LNCAP (cell line): Measurements from ENCODE around the gene ESPN.

Experiments used
- TF ChIP-seq, protein P1 (sequence below): fragments of 450-650 bp; IDR thresholded peaks from 2 replicates; pipeline ENCODE4 v1.5.1; 2017; ENCODE audit warnings: mild to moderate bottlenecking

Gene ESPN

DNA sequence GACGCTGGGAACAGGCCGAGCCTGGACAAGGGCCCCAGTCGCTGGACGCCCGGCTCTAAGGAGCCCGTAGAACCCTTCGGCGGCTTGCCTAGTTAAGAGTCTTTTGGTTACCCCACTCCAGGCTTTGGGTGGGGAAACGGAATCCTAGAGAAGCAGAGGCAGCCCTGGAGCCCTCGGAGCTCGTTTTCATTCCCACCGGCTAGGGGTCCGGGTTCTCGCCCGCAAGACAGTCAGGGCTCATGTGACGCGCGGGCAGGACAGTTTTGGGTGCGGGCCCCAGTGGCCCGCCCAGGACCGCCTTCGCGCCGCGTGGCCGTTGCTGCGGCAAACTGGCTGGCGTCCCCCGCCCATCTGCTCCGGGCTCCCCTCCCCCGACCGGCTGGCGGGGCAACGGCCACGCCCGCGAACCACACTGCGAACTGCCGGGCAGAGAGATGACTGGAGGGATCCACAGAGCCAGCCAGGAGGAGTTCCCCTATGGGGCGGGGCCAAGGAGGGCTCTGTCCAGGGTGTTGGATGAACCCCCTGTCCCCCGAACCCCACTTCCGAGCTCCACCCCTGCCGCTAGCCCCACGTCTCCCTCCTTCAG lies 4.0 kb upstream of the ESPN start:
- TF ChIP-seq, protein P1, sequence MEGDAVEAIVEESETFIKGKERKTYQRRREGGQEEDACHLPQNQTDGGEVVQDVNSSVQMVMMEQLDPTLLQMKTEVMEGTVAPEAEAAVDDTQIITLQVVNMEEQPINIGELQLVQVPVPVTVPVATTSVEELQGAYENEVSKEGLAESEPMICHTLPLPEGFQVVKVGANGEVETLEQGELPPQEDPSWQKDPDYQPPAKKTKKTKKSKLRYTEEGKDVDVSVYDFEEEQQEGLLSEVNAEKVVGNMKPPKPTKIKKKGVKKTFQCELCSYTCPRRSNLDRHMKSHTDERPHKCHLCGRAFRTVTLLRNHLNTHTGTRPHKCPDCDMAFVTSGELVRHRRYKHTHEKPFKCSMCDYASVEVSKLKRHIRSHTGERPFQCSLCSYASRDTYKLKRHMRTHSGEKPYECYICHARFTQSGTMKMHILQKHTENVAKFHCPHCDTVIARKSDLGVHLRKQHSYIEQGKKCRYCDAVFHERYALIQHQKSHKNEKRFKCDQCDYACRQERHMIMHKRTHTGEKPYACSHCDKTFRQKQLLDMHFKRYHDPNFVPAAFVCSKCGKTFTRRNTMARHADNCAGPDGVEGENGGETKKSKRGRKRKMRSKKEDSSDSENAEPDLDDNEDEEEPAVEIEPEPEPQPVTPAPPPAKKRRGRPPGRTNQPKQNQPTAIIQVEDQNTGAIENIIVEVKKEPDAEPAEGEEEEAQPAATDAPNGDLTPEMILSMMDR, result no peak

GRCh38 chr1:6421266-6421665 lies 3.3 kb upstream of the ESPN start:
- TF ChIP-seq, protein P1, result no peak

DNA sequence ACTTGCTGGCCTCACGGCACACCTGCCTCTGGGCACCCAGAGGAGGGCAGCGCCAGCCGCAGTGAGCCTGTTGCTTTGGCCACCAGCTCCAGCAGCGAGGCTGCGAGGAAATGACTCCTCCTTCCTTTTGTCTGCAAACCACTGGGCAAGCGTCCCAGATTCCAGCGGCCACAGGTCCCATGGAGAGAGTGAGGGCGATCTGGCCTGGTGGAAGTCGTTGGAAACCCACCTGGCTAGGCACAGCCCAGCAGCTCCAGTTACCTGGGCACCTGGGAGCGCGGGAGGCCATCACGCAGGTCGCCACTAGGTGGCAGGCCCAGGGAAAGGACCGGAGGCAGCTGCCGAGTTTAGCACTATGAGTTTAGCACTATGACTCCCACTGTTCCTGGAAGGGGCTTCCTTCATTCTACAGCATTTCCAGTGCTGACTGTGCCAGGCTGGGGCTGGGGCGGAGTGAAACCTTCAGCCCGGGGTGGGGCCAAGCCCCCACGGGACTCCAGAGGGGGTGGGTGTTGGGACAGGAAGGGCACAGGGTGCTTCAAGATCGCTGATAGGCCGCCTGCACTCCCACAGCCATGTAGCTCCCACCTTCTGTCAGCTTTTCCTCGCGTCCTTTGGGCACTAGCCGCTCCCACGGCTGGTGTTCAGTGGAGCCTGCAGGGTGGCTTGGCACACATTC lies 1.1 kb upstream of the ESPN start:
- TF ChIP-seq, protein P1, result peak; percentile 90

DNA sequence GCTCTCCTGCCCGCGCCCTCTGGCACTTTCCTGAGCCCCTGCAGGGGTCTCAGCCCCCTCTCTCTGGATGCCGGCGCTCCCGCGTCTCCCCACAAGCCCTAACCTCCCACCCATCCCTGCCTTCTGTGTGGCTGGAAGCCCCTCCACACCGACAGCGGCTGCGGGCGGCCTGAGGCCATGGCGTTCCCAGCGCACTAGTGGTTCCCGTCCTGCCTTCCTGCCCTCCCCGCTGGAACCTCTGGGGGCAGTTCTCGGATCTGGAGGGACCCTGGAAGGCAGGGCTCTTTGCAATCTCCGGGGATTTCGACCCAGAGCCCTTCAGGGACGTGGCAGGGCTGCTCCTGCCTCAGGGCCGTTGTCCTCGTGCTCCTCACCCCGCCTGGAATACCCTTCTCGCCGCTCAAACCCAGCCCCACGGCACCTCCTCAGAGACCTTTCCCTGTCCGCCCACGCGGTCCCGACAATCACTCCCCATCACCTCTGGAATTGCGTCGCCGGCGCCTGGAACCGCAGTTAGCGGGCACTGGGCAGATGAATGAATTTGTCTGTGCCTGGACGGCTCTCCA lies 493 bp upstream of the ESPN start:
- TF ChIP-seq, protein P1, result no peak

DNA sequence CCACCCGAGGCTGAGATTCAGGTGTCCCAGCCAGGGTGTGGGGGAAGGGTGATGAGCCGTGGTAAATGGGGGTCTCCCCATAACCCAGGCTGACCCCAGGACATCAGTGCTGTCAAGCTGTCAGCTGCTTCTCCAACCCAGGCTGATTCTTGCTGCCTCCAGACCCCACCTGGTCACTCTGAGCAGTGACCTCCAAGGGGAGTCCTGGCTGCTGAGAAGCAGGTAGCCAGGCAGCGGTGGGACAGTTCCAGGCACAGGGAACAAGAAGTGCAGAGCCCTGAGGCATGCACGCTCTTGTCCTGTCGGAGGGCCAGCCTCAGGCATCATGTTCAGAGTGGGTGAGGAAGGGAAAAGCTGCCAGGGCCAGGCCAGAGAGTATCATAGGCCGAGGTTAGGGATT lies 1.1 kb downstream of the ESPN start:
- TF ChIP-seq, protein P1, result no peak

- TF ChIP-seq, protein P1, result no peak
These were observed 1.8 kb downstream of the ESPN start for GRCh38 chr1:6426277-6426971.

DNA sequence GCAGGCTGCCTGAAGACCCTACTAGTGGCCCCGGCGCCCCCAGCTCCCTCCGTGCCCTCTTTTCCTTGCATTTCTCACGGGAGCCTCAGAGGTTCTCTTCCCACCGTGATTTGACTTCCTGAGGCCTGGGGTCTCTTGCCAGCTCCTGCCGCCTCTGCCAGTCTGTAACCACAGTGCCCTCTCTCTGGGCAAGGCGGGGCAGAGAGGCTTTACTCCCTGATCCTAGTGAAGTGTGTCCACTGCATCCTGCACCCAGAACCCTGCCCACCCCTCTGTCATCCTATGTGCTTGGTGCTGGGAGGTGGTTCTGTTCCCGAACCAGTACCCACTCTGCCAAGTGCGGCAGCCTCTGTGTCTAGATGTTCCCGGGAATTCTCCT lies 2.4 kb downstream of the ESPN start:
- TF ChIP-seq, protein P1, result no peak
